Smooth muscle cell (in vitro differentiated cells): ENCODE results near the gene TPSG1. TPM values are rescaled to one million over a fixed set of nuclear protein-coding genes. Genes with fewer than 3 reads are reported as not detected.

Experiments
- DNase-seq: peaks from one replicate; lab custom pipeline; 2025; ENCODE audit not compliant: unreplicated experiment; lab: John Stamatoyannopoulos, UW
- H2AFZ ChIP-seq: fragments of 200-600 bp; sonication (generic); 2 replicates; pipeline ENCODE4 v1.6.0; 2016; ENCODE audit warnings: antibody characterized with exemption, low read depth, mild to moderate bottlenecking
- H3F3A ChIP-seq: fragments of 200-600 bp; sonication (generic); 2 replicates; pipeline ENCODE4 v1.6.0; 2017; ENCODE audit warnings: antibody characterized with exemption, low read depth
- H3K27ac ChIP-seq: fragments of 200-600 bp; sonication (generic); 2 replicates; pipeline ENCODE4 v1.5.1; 2016; ENCODE audit warnings: low read depth, mild to moderate bottlenecking
- H3K27me3 ChIP-seq: fragments of 200-600 bp; sonication (generic); 2 replicates; pipeline ENCODE4 v1.6.1; 2016; ENCODE audit warnings: low read depth, mild to moderate bottlenecking
- H3K36me3 ChIP-seq: fragments of 200-600 bp; sonication (generic); 2 replicates; pipeline ENCODE4 v1.5.1; 2016; ENCODE audit warnings: low read depth
- H3K4me1 ChIP-seq: fragments of 200-600 bp; sonication (generic); 2 replicates; pipeline ENCODE4 v1.5.1; 2016; ENCODE audit warnings: low read depth
- H3K4me2 ChIP-seq: fragments of 200-600 bp; sonication (generic); 2 replicates; pipeline ENCODE4 v1.6.0; 2016; ENCODE audit warnings: mild to moderate bottlenecking
- H3K4me3 ChIP-seq: fragments of 200-600 bp; sonication (generic); 2 replicates; pipeline ENCODE4 v1.5.1; 2016; ENCODE audit warnings: mild to moderate bottlenecking
- H3K79me2 ChIP-seq: fragments of 200-600 bp; sonication (generic); 2 replicates; pipeline ENCODE4 v1.6.0; 2016; ENCODE audit warnings: low read depth, mild to moderate bottlenecking
- H3K9ac ChIP-seq: fragments of 200-600 bp; sonication (generic); 2 replicates; pipeline ENCODE4 v1.6.0; 2016; ENCODE audit warnings: low read depth
- H3K9me3 ChIP-seq: fragments of 200-600 bp; sonication (generic); replicated peaks from 2 replicates; pipeline ENCODE4 v1.5.1; 2016; ENCODE audit warnings: low read depth
- H4K20me1 ChIP-seq: fragments of 200-600 bp; sonication (generic); 2 replicates; pipeline ENCODE4 v1.6.0; 2016; ENCODE audit warnings: low read depth
- CTCF ChIP-seq: fragments of 200-600 bp; sonication (generic); IDR thresholded peaks from 2 replicates; pipeline ENCODE4 v1.5.1; 2017; ENCODE audit warnings: borderline replicate concordance, mild to moderate bottlenecking, antibody characterized with exemption; ENCODE audit not compliant: insufficient read depth, poor library complexity, severe bottlenecking
- WGBS: methylation state at CpG from one replicate; pipeline ENCODE4 v1.1.7; 2016; ENCODE audit warnings: low lambda C conversion rate; 5-methylcytosine and 5-hydroxymethylcytosine counted together
- polyA plus RNA-seq: library from polyadenylated mRNA; unstranded; fragments of >200 nt; fragmentation: Nextera tagmentation; extraction: Ambion mirVana; gene quantifications from 2 replicates; pipeline ENCODE4 v1.2.1, GENCODE V29; 2016
- total RNA-seq: library from RNA; depleted of rRNA; stranded (reverse); fragments of >200 nt; gene quantifications from 2 replicates; pipeline ENCODE4 v1.2.3, GENCODE V29; 2014

TPSG1 gene
- total and polyA plus RNA-seq, 2 experiments from 2014 or later, result not detected

DNA sequence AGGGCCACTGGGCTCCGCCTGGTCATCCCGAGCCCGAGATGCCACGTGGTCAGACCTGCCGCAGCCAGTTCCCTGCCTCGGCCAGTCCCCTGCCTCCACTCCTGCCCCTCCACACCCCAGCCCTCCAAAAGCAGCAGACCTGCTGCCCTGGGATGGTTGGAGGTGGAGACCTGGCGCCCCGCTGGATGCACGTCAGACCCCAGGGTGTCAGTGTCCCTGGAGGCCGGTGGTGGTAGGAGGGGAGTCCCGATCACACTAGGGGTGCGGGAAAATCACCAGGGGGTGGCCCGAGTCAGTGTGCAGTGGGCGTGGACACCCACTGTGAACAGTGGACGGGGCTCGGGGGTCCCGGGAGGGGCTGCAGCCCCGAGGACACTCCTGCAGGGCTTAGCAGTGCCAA lies 26.9 kb downstream of the TPSG1 start:
- H3K9me3 ChIP-seq, result no peaks in the 10 kb centered on the region
- no peak for TF ChIP-seq CTCF
- H2AFZ ChIP-seq, result no peak overlapping the region
- WGBS, result 94% methylated on average over 18 of the region's 18 CpGs
- no peaks in the 10 kb centered on the region for H3F3A ChIP-seq
- no peak overlapping the region for H3K9ac ChIP-seq
- H3K4me2 ChIP-seq, result no peak overlapping the region
- DNase-seq, result no peak
- no peaks in the 10 kb centered on the region for H4K20me1 ChIP-seq
- no peak overlapping the region for H3K27ac ChIP-seq
- H3K36me3 ChIP-seq, result no peaks in the 10 kb centered on the region
- H3K4me3 ChIP-seq, result no peak overlapping the region
- H3K27me3 ChIP-seq, result no peaks in the 10 kb centered on the region
- H3K79me2 ChIP-seq, result no peaks in the 10 kb centered on the region
- no peaks in the 10 kb centered on the region for H3K4me1 ChIP-seq

GRCh38 chr16:1197237-1197866 lies 27.7 kb downstream of the TPSG1 start:
- no peak overlapping the region for H3K4me2 ChIP-seq
- no peaks in the 10 kb centered on the region for H3K36me3 ChIP-seq
- no peaks in the 10 kb centered on the region for H3K79me2 ChIP-seq
- H3K27ac ChIP-seq, result no peak overlapping the region
- H3K4me1 ChIP-seq, result no peaks in the 10 kb centered on the region
- no peak for TF ChIP-seq CTCF
- H3K27me3 ChIP-seq, result no peaks in the 10 kb centered on the region
- no peak overlapping the region for H3K9ac ChIP-seq
- H2AFZ ChIP-seq, result no peak overlapping the region
- H3K9me3 ChIP-seq, result no peaks in the 10 kb centered on the region
- 90% methylated on average over 19 of the region's 19 CpGs for WGBS
- no peaks in the 10 kb centered on the region for H3F3A ChIP-seq
- H4K20me1 ChIP-seq, result no peaks in the 10 kb centered on the region
- DNase-seq, result no peak
- H3K4me3 ChIP-seq, result no peak overlapping the region

DNA sequence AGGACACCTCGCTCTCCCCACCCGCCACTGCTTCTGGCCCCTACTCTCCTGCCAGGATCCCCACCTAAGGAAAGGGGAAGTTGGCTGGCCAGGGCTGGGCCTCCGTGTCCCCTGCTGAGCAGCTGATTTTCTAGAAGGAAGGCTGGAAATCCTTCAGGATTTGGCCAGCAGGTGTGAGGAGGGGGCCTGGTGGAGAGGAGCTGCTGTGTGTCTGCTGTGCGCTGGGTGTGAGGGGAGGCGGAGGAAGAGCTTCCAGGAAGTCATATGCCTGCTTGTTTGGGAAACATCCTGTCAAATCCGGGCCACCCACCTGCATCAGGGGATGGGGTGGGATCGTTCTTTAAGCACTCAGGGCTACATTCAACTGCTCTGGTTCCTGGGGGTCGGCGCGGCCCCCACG lies 28.6 kb downstream of the TPSG1 start:
- WGBS, result 96% methylated on average over 11 of the region's 11 CpGs
- H3K9ac ChIP-seq, result no peak overlapping the region
- H3K36me3 ChIP-seq, result no peaks in the 10 kb centered on the region
- no peaks in the 10 kb centered on the region for H3K79me2 ChIP-seq
- H3K27ac ChIP-seq, result no peak overlapping the region
- DNase-seq, result no peak
- TF ChIP-seq CTCF, result no peak
- H3F3A ChIP-seq, result no peaks in the 10 kb centered on the region
- H3K9me3 ChIP-seq, result no peaks in the 10 kb centered on the region
- no peaks in the 10 kb centered on the region for H3K27me3 ChIP-seq
- H3K4me3 ChIP-seq, result no peak overlapping the region
- no peak overlapping the region for H2AFZ ChIP-seq
- no peaks in the 10 kb centered on the region for H4K20me1 ChIP-seq
- no peaks in the 10 kb centered on the region for H3K4me1 ChIP-seq
- H3K4me2 ChIP-seq, result no peak overlapping the region

- H3K79me2 ChIP-seq, result no peaks in the 10 kb centered on the region
Measured at GRCh38 chr16:1195393-1195666, 29.7 kb downstream of the TPSG1 start.

More at GRCh38 chr16:1195393-1195666, 29.7 kb downstream of the TPSG1 start:
- TF ChIP-seq CTCF, result no peak
- H3F3A ChIP-seq, result no peaks in the 10 kb centered on the region
- H3K4me3 ChIP-seq, result no peak overlapping the region
- H2AFZ ChIP-seq, result no peak overlapping the region
- H4K20me1 ChIP-seq, result no peaks in the 10 kb centered on the region
- no peaks in the 10 kb centered on the region for H3K9me3 ChIP-seq
- no peak overlapping the region for H3K9ac ChIP-seq
- H3K4me1 ChIP-seq, result no peaks in the 10 kb centered on the region
- H3K4me2 ChIP-seq, result no peak overlapping the region
- no peak overlapping the region for H3K27ac ChIP-seq
- DNase-seq, result no peak
- H3K36me3 ChIP-seq, result no peaks in the 10 kb centered on the region
- 92% methylated on average over 14 of the region's 14 CpGs for WGBS
- H3K27me3 ChIP-seq, result no peaks in the 10 kb centered on the region
